K562 (cell line): ENCODE measurements around the gene ALKBH3. TPM values are rescaled to one million over a fixed set of nuclear protein-coding genes. Genes with fewer than 3 reads are reported as not detected.

Experiments
- ATF1 ChIP-seq, 2 experiments: fragments of 450-650 bp in 1 of 2; IDR thresholded peaks; 2 replicates each; pipeline ENCODE4 v1.6.1; 2016; ENCODE audit warnings: missing compliant biosample characterization in 1 of 2, missing genetic modification characterization in 1 of 2
- MYNN ChIP-seq, 2 experiments: sonication (generic); formaldehyde crosslinking in 1 of 2; IDR thresholded peaks; 2 replicates each; pipeline versions ENCODE4 v1.5.0 to v1.6.1; 2016 to 2020; ENCODE audit warnings: antibody characterized with exemption in 1 of 2, missing genetic modification reagents in 1 of 2
- SFPQ ChIP-seq: fragments of 200-400 bp; formaldehyde crosslinking; IDR thresholded peaks from 2 replicates; pipeline ENCODE4 v1.6.1; 2017; ENCODE audit warnings: mild to moderate bottlenecking, low read depth, low read length, moderate library complexity
- ZBTB40 ChIP-seq, 2 experiments: fragments of 450-650 bp in 1 of 2; sonication (generic) in 1 of 2; formaldehyde crosslinking in 1 of 2; IDR thresholded peaks; 2 replicates each; pipeline versions ENCODE4 v1.7.1 to v1.9.0; 2016 to 2022; ENCODE audit warnings: inconsistent platforms in 1 of 2, mild to moderate bottlenecking in 1 of 2, missing genetic modification reagents in 1 of 2
- ZKSCAN1 ChIP-seq: fragments of 150-350 bp; IDR thresholded peaks from 2 replicates; pipeline ENCODE4 v1.6.1; 2016; ENCODE audit warnings: low read depth, low read length
- polyA plus RNA-seq, 8 experiments: library from polyadenylated mRNA; depleted of rRNA in 4 of 8; stranded (reverse) in 5 of 8; unstranded in 3 of 8; fragments of >200 nt; fragmentation: Nextera tagmentation in 2 of 8; fragmentation: Illumina TruSeq in 1 of 8; extraction: Ambion mirVana in 2 of 8; extraction: Trizol in 1 of 8; gene quantifications; 2 replicates each; pipeline versions ENCODE4 v1.2.1 to v1.2.3, GENCODE V29; 2011 to 2014; ENCODE audit warnings: inconsistent platforms in 1 of 8, missing spikeins in 1 of 8
- total RNA-seq, 7 experiments: library from RNA; depleted of rRNA in 6 of 7; stranded (reverse); fragments of >200 nt in 6 of 7; fragmentation: Illumina TruSeq in 2 of 7; extraction: Trizol in 2 of 7; gene quantifications; 2 replicates each; pipeline versions ENCODE4 v1.2.1 to v1.2.3, GENCODE V29; 2011 to 2021; ENCODE audit warnings: low replicate concordance in 1 of 7
- TF ChIP-seq, protein P1 (sequence below): sonication (generic); formaldehyde crosslinking; IDR thresholded peaks from 2 replicates; pipeline ENCODE4 v1.5.0; 2020; ENCODE audit warnings: missing genetic modification reagents
- TF ChIP-seq, protein P2 (sequence below): fragments of 450-650 bp; IDR thresholded peaks from 2 replicates; pipeline ENCODE4 v1.6.1; 2016; ENCODE audit warnings: mild to moderate bottlenecking

The ALKBH3 gene
- total and polyA plus RNA-seq, 9 of the 15 experiments (the other 6 are each of a cell fraction or from before 2014, with no cell fraction given) = 16.0 to 49.9 (median 36.5) TPM

DNA sequence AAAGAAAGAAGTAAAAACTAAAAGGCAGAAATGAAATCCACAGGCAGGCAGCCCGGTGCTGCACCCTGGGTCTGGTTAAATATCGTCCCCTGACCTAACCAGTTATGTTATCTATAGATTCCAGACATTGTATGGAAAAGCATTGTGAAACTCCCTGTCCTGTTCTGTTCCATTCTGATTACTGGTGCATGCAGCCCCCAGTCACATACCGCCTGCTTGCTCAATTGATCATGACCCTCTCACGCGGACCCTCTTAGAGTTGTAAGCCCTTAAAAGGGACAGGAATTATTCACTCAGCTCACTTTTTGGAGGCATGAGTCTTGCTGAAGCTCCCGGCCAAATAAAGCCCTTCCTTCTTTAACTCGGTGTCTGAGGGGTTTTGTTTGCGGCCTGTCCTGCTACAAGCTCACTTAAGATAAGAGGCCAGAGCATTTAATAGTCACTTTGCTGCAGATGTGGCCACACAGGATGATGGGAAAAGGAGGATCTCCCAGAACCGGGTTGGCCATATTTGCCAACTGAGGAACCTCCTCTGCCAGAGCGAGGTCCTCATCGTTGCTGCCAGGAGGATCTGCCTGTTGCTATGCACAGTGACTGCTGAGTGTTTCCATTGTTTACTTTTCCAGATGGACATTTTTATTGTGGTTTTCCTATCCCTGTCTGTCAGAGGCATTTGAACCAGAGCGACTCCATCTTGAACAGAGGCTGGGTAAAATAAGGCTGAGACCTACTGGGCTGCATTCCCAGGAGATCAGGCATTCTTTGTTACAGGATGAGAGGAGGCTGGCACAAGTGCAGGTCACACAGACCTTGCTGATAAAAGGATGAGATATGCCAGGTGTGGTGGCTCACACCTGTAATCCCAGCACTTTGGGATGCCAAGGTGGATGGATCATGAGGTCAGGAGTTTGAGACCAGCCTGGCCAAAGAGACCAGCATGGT, 72.0 kb downstream of the ALKBH3 start (continued):
- TF ChIP-seq ZBTB40 (IDR thresholded peaks at IDR 0.05) (0 out of 2 replicates have a peak, but pooled peaks have one; percentile 31), ZBTB40 (CRISPR knock-in tag; IDR thresholded peaks at IDR 0.05) (no peak), MYNN (IDR thresholded peaks at IDR 0.05) (0 out of 2 replicates have a peak, but pooled peaks have one; percentile 67), MYNN (CRISPR knock-in tag; IDR thresholded peaks at IDR 0.05) (no peak), ATF1 (CRISPR knock-in tag; IDR thresholded peaks at IDR 0.05) (no peak), ATF1 (tag; IDR thresholded peaks at IDR 0.05) (peak; percentile 53; the same call in 1 of the 2 replicates), ZKSCAN1 (0 out of 2 replicates have a peak, but pooled peaks have one; percentile 12), SFPQ (no peak)
- TF ChIP-seq, protein P1, sequence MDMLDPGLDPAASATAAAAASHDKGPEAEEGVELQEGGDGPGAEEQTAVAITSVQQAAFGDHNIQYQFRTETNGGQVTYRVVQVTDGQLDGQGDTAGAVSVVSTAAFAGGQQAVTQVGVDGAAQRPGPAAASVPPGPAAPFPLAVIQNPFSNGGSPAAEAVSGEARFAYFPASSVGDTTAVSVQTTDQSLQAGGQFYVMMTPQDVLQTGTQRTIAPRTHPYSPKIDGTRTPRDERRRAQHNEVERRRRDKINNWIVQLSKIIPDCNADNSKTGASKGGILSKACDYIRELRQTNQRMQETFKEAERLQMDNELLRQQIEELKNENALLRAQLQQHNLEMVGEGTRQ = no peak
- TF ChIP-seq, protein P2, sequence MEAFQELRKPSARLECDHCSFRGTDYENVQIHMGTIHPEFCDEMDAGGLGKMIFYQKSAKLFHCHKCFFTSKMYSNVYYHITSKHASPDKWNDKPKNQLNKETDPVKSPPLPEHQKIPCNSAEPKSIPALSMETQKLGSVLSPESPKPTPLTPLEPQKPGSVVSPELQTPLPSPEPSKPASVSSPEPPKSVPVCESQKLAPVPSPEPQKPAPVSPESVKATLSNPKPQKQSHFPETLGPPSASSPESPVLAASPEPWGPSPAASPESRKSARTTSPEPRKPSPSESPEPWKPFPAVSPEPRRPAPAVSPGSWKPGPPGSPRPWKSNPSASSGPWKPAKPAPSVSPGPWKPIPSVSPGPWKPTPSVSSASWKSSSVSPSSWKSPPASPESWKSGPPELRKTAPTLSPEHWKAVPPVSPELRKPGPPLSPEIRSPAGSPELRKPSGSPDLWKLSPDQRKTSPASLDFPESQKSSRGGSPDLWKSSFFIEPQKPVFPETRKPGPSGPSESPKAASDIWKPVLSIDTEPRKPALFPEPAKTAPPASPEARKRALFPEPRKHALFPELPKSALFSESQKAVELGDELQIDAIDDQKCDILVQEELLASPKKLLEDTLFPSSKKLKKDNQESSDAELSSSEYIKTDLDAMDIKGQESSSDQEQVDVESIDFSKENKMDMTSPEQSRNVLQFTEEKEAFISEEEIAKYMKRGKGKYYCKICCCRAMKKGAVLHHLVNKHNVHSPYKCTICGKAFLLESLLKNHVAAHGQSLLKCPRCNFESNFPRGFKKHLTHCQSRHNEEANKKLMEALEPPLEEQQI = peak; percentile 83; the same call in 1 of the 2 replicates
